Non-pigmented ciliary epithelial cell (primary cell): Measurements from ENCODE around the gene CCDC91.

Source experiments
- DNase-seq: peaks from one replicate; pipeline ENCODE4 v3.0.0-alpha.2; 2010; ENCODE audit warnings: low read depth

Gene CCDC91

DNA sequence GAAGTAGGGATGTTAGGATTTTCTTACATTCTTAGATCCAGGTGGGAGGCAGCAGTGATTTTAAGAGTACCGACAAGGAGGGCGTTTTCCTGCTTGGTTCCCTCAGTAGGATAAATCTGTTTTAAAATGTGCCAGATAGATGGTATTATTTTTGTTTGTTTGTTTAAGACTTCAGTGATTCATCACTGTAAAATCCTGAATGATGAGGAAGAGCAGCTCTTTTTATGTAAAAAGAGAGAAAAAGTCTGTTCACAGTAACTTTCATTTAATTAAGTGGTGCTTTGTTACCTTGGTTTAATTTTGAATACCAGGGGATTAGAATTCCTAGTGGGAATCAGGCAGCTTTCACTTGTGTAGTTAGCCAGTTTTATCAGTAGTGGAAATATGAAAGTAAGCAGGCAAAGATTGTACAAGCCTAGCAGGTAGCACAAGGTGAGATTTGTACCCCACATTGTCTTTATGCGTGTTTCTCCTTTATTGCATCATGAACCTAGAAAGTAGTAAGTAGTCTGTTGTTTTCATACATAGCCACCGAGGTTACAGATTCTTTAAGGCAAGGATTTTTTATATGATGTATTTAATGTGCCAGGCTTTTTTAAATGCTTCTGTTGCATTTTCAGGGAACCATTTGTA, 349.6 kb downstream of the CCDC91 start:
- DNase-seq, result no peak

DNA sequence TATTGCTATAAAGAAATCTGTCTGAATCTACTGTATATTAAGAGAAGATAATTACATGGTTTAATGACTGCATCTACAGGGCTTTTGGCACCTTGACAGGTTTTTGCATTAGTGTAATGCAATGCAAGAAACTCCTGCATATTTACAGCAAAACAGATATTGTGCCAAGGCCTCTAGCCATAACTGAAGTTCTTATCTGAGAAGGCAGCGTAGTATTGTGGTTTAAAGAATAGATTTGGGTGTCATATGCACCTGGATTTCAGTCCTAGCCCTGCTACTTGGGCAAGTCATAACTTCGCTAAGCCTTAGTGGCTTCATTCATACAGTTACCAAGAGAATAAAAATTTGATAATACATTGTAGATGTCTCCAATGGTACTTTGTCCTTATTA, 350.1 kb downstream of the CCDC91 start:
- no peak for DNase-seq

DNA sequence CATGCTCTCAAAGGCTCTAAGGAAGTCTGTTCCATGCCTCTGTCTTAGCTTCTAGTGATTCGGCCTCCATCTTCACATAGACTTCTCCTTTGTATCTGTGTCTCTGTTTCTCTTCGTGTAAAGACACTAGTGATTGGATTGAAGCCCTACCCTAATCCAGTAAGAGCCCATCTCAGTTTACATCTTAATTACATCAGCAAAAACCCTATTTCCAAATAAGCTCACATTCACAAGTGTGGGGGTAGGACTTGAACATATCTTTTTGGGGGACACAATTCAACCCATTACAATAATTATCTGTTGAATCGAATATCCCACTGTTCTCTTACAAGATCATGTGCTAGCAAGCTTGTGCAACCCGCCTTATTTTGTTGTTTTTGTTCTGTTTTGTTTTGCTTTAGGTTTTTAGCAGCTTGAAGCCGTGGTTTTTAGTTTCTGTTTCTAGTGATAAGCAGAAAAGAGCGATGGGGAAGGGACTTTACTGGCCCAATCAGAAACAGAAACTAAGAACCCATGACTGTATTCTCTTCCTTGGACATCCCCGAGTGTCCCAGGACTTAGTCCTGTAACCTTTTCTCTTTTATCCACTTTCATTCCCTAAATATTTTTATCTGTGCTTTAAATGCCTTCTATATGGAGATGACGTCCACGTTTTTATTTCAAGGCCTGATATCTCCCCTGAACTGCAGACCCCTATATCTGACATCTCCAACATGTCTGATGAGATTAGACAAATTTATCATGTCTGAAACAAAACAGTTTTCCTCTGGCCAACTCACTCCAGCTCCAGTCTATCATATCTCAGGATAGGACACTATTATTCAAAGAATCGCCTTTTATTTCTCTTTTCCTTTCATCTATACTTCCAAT, 353.0 kb downstream of the CCDC91 start:
- no peak for DNase-seq

DNA sequence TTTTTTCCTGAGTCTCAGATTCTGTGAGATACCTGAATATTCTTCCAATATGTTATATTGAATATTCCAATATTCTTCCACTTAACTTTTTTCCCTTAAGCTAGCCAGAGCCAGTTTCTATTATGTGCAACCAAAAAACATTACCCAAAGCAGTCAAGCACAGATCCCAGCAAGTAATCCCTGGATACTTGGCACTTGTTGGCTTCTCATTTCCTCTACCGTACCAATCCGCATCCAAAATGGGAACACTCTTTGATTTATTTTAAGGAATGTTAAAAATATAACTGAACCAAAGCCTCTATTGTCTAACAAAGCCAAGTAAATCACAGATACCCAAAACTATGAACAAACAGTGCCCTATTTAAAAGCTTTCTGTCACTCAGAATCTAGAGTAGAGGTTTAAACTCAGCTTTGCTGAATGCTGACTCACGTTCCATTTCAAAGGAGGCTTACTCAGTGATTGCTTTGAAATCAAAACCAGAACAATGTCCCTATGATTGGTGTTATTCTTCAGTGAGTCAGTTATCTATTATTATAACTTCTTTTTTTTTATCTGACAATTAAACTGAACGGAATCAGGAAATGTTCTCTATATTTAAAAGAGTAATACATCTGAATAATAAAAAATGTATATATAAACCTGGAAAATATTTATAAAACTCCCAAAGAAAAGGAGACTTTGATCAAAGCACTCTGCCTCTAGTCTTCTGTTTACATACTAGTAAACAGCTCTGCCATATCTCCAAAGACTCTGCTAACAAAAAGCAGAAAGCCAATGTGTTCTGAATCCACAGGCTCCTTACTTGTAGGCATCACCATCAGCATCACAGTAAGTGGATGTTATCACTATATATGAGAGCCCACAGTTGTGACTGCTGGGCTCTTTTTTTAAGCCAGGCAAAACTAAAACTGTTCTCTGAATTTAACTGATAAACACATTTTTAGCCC, 360.8 kb downstream of the CCDC91 start:
- no peak for DNase-seq

DNA sequence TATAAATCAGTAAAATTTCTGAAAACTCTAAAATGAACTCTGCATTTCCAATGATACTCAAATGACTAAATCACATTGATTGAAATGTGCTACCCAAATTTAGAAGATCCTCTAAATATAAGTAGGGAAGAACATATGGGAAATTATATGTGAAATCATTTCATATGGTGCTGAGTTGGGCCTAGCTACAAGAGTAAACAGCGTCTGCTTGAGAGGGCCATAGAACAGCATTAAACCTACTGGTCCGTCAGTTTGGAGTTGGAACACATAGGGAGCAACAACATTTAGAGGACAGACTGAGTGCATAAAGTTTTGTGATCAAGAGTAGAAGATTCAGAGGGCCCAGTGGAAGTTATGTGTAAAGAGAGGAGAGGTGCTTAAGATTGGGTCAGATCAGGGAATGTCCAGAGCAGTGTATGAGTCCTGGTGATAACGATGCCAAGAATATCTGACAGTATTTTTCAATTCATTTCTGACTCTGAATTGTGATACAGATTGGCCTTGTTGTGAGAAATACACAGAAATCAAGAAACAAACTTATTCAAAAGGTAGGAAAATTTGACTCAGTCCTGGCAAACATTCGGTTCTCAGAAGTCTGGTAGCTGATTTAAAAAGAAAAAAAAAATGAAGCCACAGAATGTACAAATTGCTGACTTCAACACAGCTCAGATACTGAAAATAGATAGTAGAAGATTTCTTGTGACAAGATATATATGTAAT, 362.2 kb downstream of the CCDC91 start:
- DNase-seq, result no peak

DNA sequence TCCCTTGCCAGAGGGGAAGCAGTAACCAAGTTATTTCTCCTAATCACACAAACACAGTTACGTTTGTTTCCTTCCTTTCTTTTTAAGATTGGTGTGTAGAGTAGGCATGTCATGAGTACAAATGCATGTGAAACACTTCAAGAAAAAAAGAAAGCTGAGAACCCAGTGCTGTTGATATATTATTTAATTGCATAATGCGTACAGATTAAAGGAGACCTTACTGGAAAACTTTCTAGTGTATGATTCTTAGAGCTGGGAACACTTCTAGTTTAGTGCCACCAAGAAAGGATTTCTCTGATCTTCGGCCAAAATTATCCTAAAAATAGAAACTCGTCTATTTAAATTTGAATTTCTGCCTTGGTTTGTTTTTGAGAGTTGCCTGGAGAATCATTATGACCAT, 365.5 kb downstream of the CCDC91 start:
- no peak for DNase-seq

DNA sequence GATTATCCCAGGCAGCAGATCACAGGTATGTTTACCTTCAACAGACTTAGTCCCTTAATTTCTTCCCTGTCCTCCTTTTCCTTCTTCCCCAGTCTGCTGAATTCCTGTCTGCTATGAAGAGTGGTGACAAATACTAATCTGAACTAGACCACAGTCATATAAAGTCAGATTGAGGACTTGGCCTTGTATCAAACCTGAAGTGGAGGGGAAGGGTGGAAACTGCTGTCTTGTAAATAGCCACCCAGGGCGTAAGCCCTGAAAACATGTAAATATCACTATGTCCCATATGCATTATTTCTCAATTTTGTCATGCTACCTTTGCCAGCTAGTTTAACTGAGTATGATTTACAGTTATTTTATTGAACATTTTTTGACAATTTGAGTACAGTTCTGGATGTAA, 368.0 kb downstream of the CCDC91 start:
- no peak for DNase-seq

DNA sequence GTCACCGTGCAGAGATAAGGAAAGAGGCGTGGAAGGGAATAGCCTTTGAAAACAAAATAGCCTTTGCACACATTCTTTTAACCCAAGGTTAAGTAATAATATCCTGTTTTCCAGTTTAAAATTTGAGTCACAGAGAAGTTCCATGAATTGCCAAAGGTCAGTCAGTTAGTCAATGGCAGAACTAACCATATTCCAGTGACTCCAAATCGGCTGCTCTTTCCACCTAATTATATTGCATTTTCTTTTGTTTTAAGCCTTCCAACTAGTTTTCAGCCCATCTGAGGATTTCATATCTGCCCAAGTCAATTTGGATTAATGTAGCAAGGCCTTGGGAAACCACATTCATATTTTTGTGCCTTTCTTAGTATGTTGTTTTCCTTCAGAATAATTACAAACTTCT, 373.0 kb downstream of the CCDC91 start:
- DNase-seq, result no peak

DNA sequence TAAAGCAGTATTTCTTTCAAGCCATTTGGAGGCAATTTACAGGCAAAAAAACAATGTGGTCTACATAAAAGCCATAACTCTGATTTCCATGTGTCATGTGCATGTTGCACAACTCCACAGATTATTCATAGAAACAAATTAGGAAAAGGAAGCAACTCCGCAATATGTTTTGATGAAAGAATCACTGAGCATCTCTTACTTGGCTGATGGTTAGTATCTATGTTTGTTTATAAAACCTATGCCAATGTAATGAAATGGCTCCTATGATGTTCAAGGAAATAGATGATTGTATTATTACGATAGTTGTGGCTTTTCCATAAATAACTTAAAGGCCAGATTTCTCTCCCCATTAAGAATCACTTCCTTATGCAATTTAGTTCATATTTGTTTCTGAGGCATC, 373.7 kb downstream of the CCDC91 start:
- no peak for DNase-seq

DNA sequence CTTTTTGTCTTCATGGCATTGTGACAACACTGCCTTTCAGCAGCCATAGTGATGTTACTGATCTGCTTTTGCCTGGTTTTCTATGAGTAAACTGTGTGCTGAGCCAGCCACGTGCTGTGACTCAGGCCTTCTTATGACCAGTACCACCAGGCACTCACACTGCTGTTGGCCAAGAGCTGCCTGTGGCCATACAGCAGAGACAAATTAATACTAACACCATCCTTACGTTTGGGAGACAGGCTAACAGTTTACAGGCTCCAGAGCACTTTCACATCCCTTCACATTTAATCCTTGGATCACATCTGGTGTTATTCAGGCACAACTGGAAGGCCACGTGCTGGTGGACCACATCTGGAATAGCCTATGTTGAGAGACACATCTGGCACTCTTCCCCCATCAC, 377.9 kb downstream of the CCDC91 start:
- peak; percentile 68 for DNase-seq

DNA sequence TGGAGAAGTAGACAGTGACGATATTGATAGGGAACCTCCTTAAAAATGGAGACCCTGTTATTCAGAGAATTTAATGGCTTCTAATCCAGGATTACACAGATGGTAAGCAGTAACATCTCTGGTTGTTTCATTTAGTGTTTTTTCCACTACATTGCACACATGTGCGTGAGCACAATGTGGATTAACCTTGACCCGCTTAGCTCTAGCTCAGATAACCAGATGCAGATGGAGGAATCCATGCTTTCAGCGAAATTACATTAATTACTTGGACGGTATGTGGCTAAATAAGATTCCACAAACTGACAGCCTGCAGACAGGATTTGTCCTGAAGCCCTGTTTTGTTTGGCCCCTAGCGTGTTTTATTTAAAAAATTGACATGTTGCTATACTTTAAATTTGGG, 378.4 kb downstream of the CCDC91 start:
- no peak for DNase-seq

DNA sequence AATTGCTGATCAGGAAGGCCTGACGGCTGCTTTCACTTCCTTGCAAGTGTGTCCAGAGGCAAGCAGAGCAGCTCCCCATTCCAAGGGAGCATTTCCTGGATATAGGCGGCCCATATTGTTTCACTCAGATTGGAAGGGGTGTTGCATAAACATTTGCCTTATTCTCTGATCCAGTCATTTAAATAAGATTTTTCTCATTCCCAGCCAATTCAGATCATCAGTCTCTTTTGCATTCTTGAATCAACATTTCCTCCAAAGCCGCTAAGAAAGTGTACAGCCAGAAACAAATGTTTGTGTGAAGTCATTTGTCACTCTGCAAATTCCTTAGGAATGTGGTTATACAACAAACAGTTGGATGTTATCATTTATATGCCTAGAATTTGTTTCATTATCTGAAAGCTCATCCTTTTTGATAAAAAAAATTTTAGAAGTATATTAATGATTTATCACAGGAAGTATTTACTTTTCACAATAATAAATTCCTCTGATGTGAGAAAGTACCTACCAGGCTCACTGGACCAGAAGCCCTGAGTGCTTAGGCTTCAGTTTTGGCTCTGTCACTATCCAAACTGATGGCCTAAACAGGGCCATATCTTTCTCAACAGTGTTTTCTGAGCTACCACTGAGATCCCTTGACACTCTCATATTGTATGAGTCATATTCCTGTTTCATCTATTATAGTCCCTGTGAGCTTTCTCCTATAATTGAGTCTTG, 379.6 kb downstream of the CCDC91 start:
- DNase-seq, result no peak

DNA sequence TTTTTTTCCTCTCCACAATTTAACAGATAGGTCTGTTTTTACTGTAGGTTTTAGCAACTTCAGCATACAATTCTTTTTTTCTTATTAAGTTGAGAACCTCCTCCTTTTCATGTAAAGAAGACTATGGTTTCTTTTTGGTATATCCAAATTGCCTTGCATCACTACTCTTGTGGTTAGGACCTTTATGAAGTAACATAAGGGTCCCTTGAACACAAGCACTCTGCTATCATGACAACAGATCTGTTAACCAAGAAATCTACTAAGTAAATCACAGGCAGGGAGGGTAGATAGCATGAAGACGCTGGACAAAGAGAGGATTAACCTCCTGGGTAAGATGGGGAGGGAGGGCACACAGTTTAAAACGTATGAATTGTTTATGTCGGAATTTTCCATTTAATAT, 380.6 kb downstream of the CCDC91 start:
- no peak for DNase-seq

DNA sequence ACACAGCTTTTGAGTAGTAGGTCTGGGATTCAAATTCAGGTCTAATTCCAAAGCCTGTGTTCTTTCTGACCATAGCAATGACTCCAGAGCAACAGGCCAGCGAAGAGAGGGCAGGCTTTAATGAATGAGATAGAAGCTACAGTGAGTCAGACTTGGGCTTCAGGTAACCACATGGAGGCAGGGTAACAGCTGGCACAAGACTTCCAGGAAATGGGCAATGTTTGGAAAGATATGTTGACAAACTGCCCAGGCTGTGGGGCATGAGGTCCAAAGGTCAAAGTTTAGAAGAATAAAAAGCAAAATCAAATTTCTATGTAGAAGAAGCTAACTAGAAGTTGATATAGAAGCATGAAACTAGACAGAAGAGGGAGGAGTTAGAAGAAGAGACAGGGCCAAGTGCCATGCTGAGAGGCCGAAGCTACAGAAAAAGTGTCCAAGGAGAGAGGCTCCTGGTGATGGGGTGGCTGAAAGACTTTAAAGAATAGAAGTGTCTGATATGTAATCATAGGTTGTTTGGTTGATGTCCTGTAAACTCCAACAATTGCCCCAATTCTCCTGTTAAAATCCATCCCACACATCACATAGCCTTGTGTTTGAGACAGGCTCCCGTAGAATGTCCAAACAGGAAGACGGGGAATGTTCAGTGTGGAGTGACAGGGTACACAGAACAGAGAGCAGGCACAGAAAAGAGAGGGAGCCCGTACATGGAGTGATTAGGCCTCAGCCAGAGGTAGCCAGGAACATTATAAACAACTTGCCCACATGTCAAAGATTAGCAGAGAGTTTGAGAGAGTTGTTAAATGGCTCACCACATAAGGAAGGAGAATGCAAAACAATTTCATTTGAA, 384.7 kb downstream of the CCDC91 start:
- no peak for DNase-seq

DNA sequence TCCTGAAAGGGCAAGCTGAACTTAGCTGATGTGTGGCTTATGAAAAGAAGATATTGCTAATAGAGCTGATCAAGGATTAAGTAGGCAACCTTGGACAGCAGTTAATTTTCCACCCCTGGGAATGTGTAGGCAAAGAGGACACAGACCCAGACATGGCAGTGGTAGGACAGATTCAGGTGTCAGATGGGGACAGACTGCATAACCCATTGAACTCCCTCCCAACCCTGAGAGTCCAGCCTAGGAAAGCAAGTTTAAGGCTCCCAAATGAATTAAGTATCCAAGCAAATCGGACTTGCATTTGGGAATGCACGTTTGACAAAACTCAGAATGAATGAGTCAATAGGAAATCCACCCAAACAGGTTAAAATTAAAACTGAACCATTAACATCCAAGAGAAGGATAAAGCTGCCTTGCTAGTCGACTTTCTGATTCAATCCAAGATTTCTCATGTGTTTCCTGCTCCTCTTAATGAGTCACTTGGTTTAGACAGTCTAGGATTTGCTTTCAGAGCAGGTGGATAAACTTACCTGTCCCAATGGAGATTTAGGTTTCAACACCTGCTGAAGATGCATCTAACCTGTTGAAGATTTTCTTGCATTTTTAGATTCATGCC, 385.4 kb downstream of the CCDC91 start:
- DNase-seq, result no peak

DNA sequence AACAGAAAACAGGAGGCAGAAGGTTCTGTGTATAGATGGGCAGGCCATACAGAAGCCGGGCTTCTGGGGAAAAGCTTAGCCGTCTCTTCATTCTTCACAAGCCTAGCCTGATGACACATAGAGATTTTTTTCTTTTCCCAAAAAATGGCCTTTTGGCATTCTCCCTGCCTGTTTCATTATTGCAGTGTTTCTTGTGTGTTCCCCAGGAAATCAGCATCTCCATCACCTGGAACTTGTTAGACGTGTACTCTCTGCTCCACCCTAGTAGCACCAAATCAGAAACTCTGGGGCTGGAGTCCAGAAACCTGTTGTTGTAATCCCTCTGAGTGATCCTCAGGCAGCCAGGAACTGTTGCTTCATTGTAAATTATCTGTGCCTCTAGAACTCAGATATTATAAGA, 388.1 kb downstream of the CCDC91 start:
- no peak for DNase-seq

DNA sequence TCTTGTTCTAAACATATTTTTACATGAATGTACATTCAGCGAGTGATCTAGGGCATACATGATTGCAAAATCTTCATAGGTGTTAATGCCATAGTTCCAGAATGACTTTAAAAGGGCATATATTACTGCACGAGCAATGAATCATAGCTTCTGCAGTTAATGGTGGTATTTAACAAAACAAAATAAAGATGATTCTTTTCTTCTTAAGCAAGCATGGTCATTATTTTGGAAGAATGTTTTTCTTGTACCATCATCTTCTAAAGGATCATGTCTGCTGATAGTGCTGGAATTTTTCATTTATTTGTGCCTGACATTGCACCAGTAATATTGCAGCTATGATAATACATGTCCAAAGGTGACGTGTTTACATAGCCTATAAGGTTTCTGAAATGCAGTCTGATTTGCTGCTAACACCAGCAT, 388.6 kb downstream of the CCDC91 start:
- DNase-seq, result no peak

DNA sequence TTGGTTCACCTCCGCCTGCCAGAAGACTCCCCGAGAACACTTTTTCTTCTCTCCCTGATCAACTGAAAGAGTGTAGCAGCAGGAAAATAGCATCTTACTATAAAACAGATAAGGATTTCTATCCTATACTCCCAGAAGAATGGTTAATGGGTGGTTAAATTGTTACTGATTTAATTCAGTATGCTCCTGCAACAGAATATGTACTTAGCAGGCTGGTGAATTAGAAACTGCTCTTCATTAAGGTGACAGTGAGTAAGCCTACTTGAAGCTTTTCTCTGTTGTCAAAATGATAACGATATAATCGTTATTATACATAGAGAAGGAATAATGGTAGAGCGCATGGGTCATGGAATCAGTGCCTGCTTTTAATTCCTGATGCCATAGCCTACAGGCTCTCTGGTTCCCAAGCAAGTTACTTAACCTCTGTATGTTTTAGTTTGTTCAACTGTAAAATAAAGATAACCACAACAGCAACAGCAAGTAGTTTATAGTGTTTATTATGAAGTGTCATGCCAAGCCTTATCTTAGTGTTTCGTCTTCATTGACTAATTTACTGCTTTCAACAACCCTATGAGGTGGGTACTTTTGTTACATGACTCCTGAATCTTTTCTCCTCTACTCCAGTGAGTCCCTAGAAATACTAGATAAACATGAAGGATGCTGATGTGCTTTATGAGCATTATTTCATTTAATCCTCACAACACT, 392.6 kb downstream of the CCDC91 start:
- DNase-seq, result no peak

DNA sequence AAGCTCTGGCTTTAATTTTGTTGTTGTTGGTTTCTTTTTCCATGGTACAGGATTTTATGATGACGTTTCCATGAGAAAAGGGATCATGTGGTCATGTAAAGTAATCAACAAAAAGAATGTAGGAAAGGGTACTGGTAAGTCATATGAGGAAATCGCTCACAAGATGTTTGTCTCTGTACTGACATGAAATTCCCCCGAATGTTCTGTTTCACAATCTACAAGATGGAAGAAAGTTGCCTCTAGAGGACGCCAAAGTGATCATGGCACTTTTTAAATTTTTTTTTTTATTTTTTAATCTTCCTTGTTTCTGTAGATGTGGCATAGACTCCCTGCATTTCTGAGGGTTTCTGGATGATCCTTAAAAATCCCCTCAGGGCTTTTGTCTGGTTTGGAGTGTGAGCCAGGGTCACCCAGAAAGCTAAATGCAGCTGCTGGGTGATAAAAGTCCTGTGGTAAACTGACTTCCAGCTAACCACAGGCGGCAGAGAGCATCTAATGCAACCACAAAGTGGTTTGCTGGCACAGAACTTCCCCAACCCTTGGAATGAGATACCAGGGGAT, 393.5 kb downstream of the CCDC91 start:
- DNase-seq, result no peak
